Stimulated activated CD4-positive, alpha-beta T cell treated with anti-CD3 and anti-CD28 coated beads, Interleukin-2, amount 100 ng/mL, for 4 hours (primary cell): ENCODE data around the gene TAF11L7.
"Not testable (repeated sequence)": the region's sequence is repeated elsewhere in the genome, so short reads cannot be mapped to it uniquely, and the experiment has no call there.

Experiments
- DNase-seq: peaks from one replicate; pipeline ENCODE4 v3.0.0-alpha.2; 2020; ENCODE audit warnings: low read depth

TAF11L7 gene

DNA sequence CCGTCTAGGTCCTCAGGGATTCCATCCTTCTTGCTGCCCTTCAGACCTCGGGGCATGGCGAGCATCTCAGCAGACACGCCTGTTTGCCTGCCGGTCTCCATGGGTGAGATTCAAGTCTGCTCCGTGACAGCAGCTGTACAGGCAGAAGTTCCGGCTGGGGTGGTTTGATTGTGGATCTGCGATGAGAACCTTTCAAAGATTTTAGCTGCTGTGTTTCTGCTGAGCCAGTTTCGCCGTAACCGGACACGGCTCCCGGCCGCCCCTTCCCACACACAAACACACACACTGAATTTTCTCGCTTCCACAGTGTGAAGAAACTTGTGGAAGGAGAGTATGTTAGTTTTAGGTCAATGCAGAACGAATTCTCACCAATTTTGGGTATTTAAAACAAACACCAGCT lies at the start of gene TAF11L7:
TAF11L7 (minus strand) TSS at position 101 of the 400 bp plus-strand sequence.
- DNase-seq: not testable (repeated sequence)

DNA sequence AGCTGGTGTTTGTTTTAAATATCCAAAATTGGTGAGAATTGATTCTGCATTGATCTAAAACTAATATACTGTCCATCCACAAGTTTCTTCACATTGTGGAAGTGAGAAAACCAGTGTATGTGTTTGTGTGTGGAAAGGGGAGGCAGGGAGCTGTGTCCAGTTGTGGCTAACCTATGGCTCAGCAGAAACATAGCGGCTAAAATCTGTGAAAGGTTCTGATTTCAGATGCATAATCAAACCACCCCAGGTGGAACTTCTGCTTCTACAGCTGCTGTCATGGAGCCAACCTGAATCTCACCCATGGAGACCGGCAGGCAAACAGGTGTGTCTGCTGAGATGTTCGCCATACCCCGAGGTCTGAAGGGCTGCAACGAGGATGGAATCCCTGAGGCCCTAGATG lies 48.6 kb upstream of the TAF11L7 start, which contains the start of gene TAF11L14:
TAF11L14 (plus strand) TSS at position 301 of the 400 bp plus-strand sequence.
- DNase-seq: no peak

DNA sequence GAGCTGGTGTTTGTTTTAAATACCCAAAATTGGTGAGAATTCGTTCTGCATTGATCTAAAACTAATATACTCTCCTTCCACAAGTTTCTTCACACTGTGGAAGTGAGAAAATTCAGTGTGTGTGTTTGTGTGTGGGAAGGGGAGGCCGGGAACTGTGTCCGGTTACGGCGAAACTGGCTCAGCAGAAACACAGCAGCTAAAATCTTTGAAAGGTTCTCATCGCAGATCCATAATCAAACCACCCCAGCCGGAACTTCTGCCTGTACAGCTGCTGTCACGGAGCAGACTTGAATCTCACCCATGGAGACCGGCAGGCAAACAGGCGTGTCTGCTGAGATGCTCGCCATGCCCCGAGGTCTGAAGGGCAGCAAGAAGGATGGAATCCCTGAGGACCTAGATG lies 46.2 kb upstream of the TAF11L7 start, which contains the start of gene TAF11L13:
TAF11L13 (plus strand) TSS at position 301 of the 400 bp plus-strand sequence.
- DNase-seq: not testable (repeated sequence)

DNA sequence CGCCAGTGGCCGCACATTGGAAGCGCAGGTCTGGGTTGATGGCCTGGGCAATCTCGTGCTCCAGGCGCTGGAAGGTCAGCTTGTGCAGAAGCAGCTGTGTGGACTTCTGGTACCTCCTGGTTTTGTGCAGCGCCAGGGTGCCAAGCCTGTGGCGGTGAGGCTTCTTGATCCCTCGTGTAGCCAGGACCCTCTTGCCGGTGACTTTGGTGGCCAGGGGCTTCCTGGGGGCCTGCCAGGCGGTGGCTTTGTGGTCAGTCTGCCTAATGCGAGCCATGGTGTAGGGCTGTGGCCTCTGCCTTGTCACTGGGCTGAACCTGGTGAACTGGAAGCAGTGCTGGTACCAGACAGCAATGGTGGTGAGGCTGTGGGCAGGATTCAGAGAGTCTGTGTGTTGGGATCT lies 40.1 kb upstream of the TAF11L7 start:
- no peak for DNase-seq

DNA sequence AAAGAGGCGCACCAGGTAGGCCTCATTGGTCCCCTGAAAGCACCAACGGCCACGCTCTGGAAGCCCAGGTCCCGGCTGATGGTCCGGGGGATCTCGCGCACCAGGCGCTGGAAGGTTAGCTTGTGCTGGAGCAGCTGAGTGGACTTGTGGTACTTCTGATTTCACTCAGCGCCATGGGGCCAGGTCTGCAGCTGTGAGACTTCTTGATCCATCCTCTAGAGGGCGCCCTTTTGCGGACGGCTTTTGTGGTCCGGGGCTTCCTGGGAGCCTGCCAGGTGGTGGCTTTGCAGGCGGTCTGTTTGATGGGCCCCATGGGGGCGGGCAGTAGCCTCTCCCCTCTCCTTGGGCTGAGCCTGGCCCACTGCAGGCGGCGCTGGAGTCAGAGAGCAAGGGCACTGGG lies 35.1 kb upstream of the TAF11L7 start:
- no peak for DNase-seq

DNA sequence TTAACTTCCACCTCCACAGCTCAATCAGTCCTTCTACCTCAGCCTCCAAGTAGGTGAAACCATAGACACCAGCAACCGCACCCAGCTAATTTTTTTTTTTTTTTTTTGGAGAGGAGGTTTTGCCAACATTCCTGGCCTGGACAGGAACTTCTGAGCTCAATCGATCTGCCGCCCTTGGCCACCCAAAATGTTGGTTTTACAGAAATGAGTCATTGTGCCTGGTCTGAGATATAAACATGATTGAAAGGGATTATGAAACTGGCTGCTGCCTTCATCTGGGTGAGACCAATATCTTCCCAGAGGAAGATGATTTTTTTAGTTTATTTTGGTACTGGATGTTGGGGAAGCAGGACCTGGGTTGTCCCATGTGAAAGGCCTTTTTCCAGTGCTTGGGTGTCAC lies 33.8 kb upstream of the TAF11L7 start:
- no peak for DNase-seq

DNA sequence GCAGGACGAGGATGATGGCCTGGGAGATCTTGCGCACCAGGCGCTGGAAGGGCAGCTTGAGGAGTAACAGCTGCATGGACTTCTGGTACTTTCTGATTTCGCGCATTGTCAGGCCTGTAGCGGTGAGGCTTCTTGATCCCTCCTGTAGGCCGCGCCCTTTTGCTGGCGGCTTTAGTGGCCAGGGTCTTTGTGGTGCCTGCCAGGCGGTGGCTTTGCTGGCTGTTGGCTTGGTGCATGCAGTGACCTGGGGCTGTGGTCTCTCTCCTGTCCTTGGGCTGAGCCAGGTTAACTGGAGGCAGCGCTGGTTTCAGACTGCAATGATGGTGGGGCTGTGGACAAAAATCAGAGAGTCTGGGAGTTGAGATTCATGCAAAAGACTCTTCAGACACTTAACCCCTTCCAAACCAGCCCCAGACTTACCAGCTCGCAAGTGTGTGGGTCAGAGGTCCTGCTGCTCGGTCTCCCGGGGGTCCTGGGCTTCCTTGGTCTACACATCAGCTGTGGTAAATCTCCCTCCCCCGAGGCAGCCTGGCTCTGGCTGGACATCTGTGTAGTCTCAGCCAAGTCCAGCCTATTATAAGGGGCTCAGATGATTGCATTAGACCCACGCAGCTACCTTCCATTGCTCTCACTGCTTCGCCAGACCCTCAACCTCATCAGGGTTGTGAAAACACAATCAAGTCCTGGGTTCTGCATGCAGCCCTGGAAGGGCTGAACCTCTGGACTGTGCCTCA lies 29.5 kb upstream of the TAF11L7 start:
- no peak for DNase-seq

DNA sequence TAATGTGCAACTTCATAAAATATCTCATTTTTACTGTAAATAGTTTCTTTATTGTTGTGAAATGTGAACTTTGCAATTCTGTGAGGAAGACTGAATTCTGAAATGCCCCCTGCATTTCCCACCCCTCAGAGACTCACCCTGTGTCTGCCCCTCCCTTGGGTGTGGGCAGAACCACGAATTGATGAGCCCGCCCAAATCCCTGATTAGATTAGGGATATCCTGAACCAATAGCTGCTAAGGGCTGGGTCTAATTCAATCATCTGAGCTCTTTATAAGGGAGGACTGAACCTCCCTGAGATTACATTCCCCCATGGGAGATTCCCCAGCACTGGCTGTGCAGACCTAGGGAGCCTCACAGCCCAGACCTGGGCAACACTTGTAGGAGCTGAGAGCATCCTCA lies 24.5 kb upstream of the TAF11L7 start, which contains the start of gene TAF11L12:
TAF11L12 (plus strand) TSS at position 301 of the 400 bp plus-strand sequence.
- not testable (repeated sequence) for DNase-seq

DNA sequence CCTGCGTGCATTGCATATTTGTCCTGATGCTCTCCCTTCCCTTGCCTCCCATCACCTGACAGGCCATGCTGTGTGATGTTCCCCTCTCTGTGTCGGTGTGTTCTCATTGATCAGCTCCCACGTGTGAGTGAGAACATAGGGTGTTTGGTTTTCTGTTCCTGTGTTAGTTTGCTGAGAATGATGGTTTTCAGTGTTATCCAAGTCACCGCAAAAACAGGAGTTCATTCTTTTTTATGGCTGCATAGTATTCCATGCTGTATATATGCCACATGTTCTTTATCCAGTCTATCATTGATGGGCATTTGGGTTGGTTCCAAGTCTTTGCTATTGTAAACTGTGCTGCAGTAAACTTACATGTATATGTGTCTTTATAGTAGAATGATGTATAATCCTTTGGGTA lies 21.9 kb upstream of the TAF11L7 start:
- DNase-seq: not testable (repeated sequence)

DNA sequence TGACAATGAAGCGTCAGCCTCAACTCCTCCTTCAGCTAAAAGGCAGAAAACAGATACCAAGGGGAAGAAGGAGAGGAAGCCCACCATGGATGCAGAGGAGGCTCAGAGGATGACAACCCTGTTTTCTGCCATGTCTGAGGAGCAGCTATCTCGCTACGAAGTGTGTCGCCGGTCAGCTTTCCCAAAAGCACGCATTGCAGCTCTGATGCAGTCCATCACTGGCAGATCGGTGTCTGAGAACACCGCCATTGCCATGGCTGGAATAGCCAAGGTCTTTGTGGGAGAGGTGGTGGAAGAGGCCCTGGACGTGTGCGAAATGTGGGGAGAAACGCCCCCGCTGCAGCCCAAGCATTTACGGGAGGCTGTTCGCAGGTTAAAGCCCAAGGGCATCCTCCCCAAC lies 19.4 kb upstream of the TAF11L7 start:
- no peak for DNase-seq

DNA sequence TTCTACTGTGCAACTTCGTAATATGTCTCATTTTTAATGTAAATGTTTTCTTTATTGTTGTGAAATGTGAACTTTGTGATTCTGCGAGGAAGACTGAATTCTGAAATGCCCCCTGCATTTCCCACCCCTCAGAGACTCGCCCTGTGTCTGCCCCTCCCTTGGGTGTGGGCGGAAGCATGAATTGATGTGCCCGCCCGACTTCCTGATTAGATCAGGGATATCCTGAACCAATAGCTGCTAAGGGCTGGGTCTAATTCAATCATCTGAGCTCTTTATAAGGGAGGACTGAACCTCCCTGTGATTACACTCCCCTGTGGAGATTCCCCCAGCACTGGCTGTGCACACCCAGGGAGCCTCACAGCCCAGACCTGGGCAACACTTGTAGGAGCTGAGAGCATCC lies 18.3 kb upstream of the TAF11L7 start, which contains the start of gene TAF11L11:
TAF11L11 (plus strand) TSS at position 304 of the 400 bp plus-strand sequence.
- DNase-seq: not testable (repeated sequence)

DNA sequence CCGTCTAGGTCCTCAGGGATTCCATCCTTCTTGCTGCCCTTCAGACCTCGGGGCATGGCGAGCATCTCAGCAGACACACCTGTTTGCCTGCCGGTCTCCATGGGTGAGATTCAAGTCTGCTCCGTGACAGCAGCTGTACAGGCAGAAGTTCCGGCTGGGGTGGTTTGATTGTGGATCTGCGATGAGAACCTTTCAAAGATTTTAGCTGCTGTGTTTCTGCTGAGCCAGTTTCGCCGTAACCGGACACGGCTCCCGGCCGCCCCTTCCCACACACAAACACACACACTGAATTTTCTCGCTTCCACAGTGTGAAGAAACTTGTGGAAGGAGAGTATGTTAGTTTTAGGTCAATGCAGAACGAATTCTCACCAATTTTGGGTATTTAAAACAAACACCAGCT lies 12.2 kb upstream of the TAF11L7 start, which contains the start of gene TAF11L10:
TAF11L10 (minus strand) TSS at position 101 of the 400 bp plus-strand sequence.
- DNase-seq: not testable (repeated sequence)

DNA sequence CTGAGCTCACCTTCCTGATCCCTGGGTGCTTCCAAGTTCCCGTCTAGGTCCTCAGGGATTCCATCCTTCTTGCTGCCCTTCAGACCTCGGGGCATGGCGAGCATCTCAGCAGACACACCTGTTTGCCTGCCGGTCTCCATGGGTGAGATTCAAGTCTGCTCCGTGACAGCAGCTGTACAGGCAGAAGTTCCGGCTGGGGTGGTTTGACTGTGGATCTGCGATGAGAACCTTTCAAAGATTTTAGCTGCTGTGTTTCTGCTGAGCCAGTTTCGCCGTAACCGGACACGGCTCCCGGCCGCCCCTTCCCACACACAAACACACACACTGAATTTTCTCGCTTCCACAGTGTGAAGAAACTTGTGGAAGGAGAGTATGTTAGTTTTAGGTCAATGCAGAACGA lies 8.7 kb upstream of the TAF11L7 start, which contains the start of gene TAF11L9:
TAF11L9 (minus strand) TSS at position 140 of the 400 bp plus-strand sequence.
- not testable (repeated sequence) for DNase-seq

DNA sequence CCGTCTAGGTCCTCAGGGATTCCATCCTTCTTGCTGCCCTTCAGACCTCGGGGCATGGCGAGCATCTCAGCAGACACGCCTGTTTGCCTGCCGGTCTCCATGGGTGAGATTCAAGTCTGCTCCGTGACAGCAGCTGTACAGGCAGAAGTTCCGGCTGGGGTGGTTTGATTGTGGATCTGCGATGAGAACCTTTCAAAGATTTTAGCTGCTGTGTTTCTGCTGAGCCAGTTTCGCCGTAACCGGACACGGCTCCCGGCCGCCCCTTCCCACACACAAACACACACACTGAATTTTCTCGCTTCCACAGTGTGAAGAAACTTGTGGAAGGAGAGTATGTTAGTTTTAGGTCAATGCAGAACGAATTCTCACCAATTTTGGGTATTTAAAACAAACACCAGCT lies 5.3 kb upstream of the TAF11L7 start, which contains the start of gene TAF11L8:
TAF11L8 (minus strand) TSS at position 101 of the 400 bp plus-strand sequence.
- DNase-seq: not testable (repeated sequence)
